ENCODE data around the gene ARHGEF9. TPM values are rescaled to one million over a fixed set of nuclear protein-coding genes. Genes with fewer than 3 reads are reported as not detected.

The ARHGEF9 gene
- total and polyA plus RNA-seq, 2 of the 8 experiments (the other 6 are each of a cell fraction or from before 2014, with no cell fraction given), result 28.7 to 31.8 TPM

- Histone ChIP-seq H2BK120ac (replicated peaks; ENCODE audit: low read depth, low read length) (no peak overlapping the region), H3K18ac (ENCODE audit: extremely low read depth, low read length) (no peak overlapping the region), H3K36me3 (ENCODE audit: control insufficient read depth in 2 of 4, insufficient read depth in 4 of 4, low read length in 3 of 4) (no peaks in the 10 kb centered on the region), H4K20me1 (replicated peaks in 1 of 2; ENCODE audit: control insufficient read depth in 1 of 2, insufficient read depth in 2 of 2, low read length in 2 of 2) (peaks cover 0 to 6% of the 10 kb centered on the region in 2 experiments), H4K5ac (ENCODE audit: insufficient read length, low read depth, low read length) (no peak overlapping the region), H2BK15ac (ENCODE audit: low read length) (no peak overlapping the region), H2BK20ac (ENCODE audit: low read length) (no peak overlapping the region), H3K23ac (ENCODE audit: insufficient read length) (no peak overlapping the region), H3K9me3 (ENCODE audit: insufficient read depth in 2 of 2, low read depth in 1 of 2, low read length in 1 of 2) (no peaks in the 10 kb centered on the region), H3K27me3 (replicated peaks in 1 of 4; ENCODE audit: control insufficient read depth in 3 of 4, extremely low read depth in 1 of 4, insufficient read depth in 3 of 4, low read length in 3 of 4) (no peaks in the 10 kb centered on the region), H3K27ac (ENCODE audit: low read depth, low read length) (no peak overlapping the region), H3K79me1 (ENCODE audit: low read depth, low read length) (0 out of 2 replicates have a peak, but pooled peaks cover 3% of the 10 kb centered on the region), H2AK5ac (ENCODE audit: low read depth, low read length) (no peak overlapping the region), H3K79me2 (ENCODE audit: control insufficient read depth in 1 of 2, insufficient read depth in 2 of 2, low read length in 2 of 2) (peaks cover 0 to 83% of the 10 kb centered on the region in 2 experiments; a peak in 2 of 4 replicates), H2BK5ac (ENCODE audit: low read depth, low read length) (no peak overlapping the region), H3K56ac (replicated peaks; ENCODE audit: insufficient read length, low read depth, low read length) (no peak overlapping the region), H4K8ac (ENCODE audit: extremely low read depth, insufficient read depth, low read length) (no peak overlapping the region), H3K4ac (replicated peaks; ENCODE audit: insufficient read length, low read depth, low read length) (no peak overlapping the region), H3K14ac (ENCODE audit: insufficient read length) (no peak overlapping the region), H3K4me3 (ENCODE audit: extremely low read depth in 1 of 4, insufficient read depth in 2 of 4, low read depth in 3 of 4, low read length in 4 of 4) (no peak overlapping the region), H3K9ac (replicated peaks in 1 of 4; ENCODE audit: extremely low read depth in 1 of 4, low read depth in 3 of 4, low read length in 3 of 4) (no peak overlapping the region), H4K91ac (replicated peaks; ENCODE audit: insufficient read length, low read length) (no peak overlapping the region), H3K4me1 (replicated peaks in 1 of 4; ENCODE audit: control insufficient read depth in 3 of 4, insufficient read depth in 4 of 4, low read length in 3 of 4) (no peaks in the 10 kb centered on the region; a peak in 1 of 7 replicates), H3K4me2 (ENCODE audit: insufficient read depth in 1 of 2, low read depth in 2 of 2, low read length in 2 of 2) (no peak overlapping the region), H2BK12ac (ENCODE audit: low read depth, low read length) (no peak overlapping the region), H2AFZ (ENCODE audit: low read length) (no peak overlapping the region), H3K23me2 (ENCODE audit: low read depth, low read length) (no peaks in the 10 kb centered on the region)
- 89% methylated on average over 2 of the region's 2 CpGs; no CpG with 5 or more reads in 1 of the 2 experiments for WGBS, 2 experiments (ENCODE audit: extremely low coverage in 1 of 2, insufficient coverage in 1 of 2, insufficient read length in 1 of 2, insufficient replicate concordance in 2 of 2, low coverage in 1 of 2, low lambda C conversion rate in 2 of 2, missing lambda C conversion rate in 1 of 2)
- DNase-seq (ENCODE audit: low read depth in 1 of 2, low spot score in 2 of 2) (no peak), FAIRE-seq (no peak)
- no peak for TF ChIP-seq BRCA1 (IDR thresholded peaks at IDR 0.05; ENCODE audit: low read depth, low read length)
- TF ChIP-seq GABPA (IDR thresholded peaks at IDR 0.05; ENCODE audit: borderline replicate concordance, insufficient read depth, low read length), result no peak
- TF ChIP-seq HDAC2 (IDR thresholded peaks at IDR 0.05; ENCODE audit: borderline replicate concordance in 1 of 2, low read depth in 2 of 2, low read length in 2 of 2), result no peak
- no peak for TF ChIP-seq KDM4A (IDR thresholded peaks at IDR 0.05; ENCODE audit: low read depth, low read length, severe bottlenecking)
- ChIA-PET POLR2A (ENCODE audit: partially characterized antibody) (no interaction called here), CTCF (ENCODE audit: partially characterized antibody) (no interaction called here)
Observed at GRCh38 chrX:63743596-63743995, 41.4 kb downstream of the ARHGEF9 start.
